ENCODE results near the gene CIB2.

Gene CIB2

GRCh38 chr15:78083687-78084448 lies 47.4 kb downstream of the CIB2 start:
- no peak for DNase-seq (ENCODE audit: low read depth)

GRCh38 chr15:78083186-78083585 lies 48.1 kb downstream of the CIB2 start:
- DNase-seq (ENCODE audit: low read depth): no peak

- DNase-seq (ENCODE audit: low read depth): no peak
Measured at GRCh38 chr15:78082743-78083110, 48.5 kb downstream of the CIB2 start.

GRCh38 chr15:78082106-78082742 lies 49.0 kb downstream of the CIB2 start:
- DNase-seq (ENCODE audit: low read depth): no peak

DNA sequence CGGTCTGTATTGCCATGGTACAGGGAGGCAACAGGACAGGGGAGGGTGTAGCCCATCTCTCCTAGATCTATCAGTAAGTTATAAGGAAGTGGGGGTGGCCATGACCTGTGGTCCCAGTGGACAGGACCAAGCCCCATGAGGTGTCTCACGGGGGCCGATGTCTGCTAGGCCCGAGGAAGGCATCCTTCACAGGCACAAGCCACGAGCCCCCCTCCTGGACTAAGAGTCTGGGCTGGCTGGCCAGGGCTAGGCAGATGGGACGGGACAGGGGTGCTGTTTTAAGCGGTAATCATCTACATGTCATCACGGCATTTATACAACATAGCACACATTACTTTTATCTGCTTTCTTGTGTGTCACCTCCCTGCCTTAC lies 51.2 kb downstream of the CIB2 start:
- DNase-seq (ENCODE audit: low read depth): no peak

GRCh38 chr15:78079298-78080087 lies 51.8 kb downstream of the CIB2 start:
- no peak for DNase-seq (ENCODE audit: low read depth)

GRCh38 chr15:78077871-78078210 lies 53.4 kb downstream of the CIB2 start:
- DNase-seq (ENCODE audit: low read depth): no peak

GRCh38 chr15:78077053-78077870 lies 54.0 kb downstream of the CIB2 start, which contains the start of gene TBC1D2B:
TBC1D2B (minus strand) TSS chr15:78077711; CDS start chr15:78077652, 59 bp downstream.
- peak; percentile 64 for DNase-seq (ENCODE audit: low read depth)

GRCh38 chr15:78076231-78077052 lies 54.8 kb downstream of the CIB2 start:
- no peak for DNase-seq (ENCODE audit: low read depth)

DNA sequence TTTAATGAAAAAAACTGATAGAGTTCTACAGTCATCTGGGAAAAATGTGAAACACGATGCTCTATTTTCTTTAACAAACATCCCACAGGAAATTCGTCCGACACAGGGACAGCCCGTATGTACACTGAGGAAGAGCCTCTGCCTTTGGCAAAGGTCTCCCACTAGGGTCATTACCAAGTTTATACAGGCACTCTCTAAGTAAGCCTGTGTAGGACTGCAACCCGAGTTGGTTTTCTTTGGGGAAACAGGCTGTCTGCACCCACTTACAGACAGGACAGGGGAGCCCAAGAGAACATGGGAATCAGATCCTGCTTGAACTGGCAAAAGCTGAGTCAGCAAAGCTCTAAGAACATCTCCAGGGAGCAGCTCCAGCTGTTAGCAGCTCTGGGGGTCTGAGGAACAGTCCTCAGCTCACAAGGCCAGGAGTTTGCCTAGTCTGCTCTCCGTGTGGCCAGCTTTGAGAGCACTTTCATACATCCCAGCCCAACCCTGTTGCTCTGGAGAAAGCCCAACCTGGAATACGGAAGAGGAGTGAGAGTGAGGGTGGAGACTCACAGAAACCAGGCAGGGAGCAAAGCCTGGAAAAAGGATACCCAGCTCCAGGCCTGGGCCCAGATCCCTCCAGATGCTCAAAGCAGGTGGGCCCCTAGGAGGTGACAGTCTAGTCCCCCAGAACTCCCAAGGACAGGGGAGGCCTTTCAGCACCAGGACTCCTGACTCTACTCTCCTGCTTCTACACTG lies 55.6 kb downstream of the CIB2 start:
- no peak for DNase-seq (ENCODE audit: low read depth)

DNA sequence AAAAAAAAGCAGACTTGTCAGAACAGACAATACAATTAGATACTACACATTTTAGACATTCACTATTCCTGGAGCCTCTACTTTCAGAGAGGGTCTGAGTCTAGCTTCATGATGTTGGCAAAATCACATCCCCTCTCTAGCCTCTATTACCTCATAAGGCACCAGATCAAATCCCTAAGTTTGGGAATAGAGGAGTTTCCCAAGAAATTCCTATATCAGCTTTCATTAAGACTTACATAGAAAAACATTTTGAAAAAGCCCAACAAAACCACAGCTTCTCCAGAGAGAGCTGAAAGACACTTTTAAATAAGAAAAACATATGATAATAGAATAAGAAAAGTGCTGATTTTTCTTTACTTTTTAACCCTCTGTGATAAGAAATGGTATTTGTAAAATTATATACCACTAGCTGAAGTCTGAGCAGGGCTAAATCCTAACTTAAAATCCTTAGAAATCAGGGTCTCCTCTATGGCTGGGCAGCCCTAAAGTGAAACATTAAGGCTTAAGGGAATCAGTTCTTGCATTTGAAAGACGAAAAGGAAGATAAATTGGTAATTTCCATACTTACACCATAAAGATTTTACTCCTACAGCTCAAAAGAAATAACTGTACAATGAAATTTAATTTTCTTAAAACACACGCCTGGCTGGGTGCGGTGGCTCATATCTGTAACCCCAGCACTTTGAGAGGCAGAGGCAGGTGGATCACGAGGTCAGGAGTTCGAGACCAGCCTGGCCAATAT lies 58.0 kb downstream of the CIB2 start:
- no peak for DNase-seq (ENCODE audit: low read depth)

DNA sequence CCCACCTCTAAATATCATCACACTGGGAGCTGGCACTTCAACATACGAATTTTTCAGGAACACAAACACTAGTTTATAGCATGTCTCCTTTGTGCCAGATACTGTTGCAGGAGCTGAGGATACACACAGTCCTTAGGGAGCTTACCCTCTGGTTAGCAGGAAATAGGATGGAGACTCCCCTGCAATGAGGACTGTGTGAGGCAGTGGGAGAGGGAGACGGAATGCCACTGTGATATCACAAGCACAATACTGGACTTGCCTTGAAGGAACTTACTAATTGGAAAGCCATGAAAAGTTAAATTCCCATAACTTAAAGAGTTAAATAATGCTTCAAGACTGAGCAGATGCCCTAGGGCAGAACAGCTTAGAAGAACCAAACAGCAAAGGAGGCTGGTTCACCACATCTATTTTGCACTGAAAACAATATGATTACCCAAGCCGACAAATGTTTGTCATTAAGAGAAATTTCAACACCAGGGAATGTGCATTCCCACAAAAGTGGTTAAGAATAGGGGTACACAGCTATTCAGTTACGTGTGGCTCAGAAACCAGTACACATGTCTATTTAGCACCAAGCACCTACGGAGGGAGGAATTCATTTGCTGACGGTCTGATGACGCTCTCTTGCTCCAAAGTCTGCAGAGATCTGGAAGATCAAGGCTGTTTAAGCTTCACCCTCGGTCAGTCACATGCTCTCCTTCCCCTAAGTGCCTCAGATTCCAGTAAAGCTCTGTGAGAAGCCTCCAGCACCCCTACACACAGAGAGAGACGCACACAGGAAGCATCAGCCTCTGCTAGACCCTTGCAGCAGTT lies 59.0 kb downstream of the CIB2 start:
- no peak for DNase-seq (ENCODE audit: low read depth)

DNA sequence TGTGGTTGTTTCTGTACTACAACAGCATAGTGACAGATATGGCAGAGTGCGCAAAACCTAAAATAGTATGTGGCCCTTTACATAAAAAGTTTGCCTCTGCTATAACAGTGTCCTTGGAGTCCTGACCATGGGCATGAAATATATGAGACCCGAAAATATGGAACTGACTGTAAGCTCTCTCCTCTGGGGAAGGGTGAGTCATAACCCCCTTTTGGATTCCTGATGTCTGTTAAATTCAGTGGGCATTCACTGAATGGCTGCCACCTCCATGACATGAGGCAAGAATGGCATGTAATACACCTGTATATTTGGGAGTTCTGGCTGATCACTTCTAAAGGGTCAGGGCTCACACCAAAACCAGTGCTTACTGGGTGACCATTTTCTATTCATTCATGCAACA lies 59.9 kb downstream of the CIB2 start:
- DNase-seq (ENCODE audit: low read depth): no peak

- peak; percentile 35 for DNase-seq (ENCODE audit: low read depth)
Measured at GRCh38 chr15:78070049-78070700, 61.1 kb downstream of the CIB2 start.

DNA sequence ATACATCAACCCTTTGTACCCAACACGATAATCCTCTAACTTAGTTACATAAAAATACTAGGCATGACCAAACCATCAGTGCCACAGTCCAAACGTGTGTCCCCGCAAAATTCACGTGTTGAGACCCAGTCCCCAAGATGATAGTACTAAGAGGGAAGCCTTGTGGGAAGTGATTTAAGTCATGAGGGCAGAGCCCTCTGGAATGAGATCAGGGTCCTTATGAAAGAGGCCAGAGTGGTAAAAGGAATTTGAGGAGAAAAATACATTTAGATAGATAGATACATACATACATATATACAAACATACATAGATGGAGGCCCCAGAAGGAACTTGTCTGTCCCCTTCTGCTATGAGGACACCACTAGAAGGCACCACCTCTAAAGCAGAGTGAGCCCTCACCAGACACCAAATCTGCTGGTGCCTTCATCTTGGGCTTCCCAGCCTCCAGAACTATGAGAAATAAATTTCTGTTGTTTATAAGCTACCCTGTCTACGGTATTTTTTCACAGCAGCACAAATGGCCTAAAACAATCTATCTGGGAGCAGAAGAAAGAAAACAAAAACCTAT lies 61.7 kb downstream of the CIB2 start:
- no peak for DNase-seq (ENCODE audit: low read depth)

- no peak for DNase-seq (ENCODE audit: low read depth)
Measured at GRCh38 chr15:78069052-78069414, 62.2 kb downstream of the CIB2 start.

- no peak for DNase-seq (ENCODE audit: low read depth)
Measured at GRCh38 chr15:78067328-78068228, 63.7 kb downstream of the CIB2 start.

Data from activated T-cell treated with anti-CD3 and anti-CD28 coated beads for 1 hour (primary cell).